Endothelial cell of umbilical vein (primary cell): Measurements from ENCODE around the gene ERLIN1. TPM values are rescaled to one million over a fixed set of nuclear protein-coding genes. Genes with fewer than 3 reads are reported as not detected.

Experiments
- BruUV-seq: library from RNA; stranded (reverse); fragments of 400-500 nt; replicated peaks from 2 replicates; lab custom pipeline; 2021; lab: Mats Ljungman, UMichigan
- CTCF ChIA-PET: fragments of 300-600, 350-600 bp; sonication (Branson Sonifier 250); formaldehyde crosslinking; loops from one replicate; lab custom pipeline; 2021; ENCODE audit warnings: antibody characterized with exemption, inconsistent platforms; lab: Charles Lee
- POLR2A ChIA-PET: fragments of 300-600, 350-600 bp; sonication (Branson Sonifier 250); formaldehyde crosslinking; loops from one replicate; lab custom pipeline; 2021; ENCODE audit warnings: antibody characterized with exemption, inconsistent platforms; lab: Charles Lee
- DNase-seq: peaks from one replicate; pipeline ENCODE4 v3.0.0-alpha.2; 2011; ENCODE audit warnings: low read depth, low spot score
- FAIRE-seq: peaks from 2 replicates; lab custom pipeline; 2011; peaks lifted over from hg19 to GRCh38; lab: Jason Lieb, UNC
- H2AFZ ChIP-seq: 2 replicates; pipeline ENCODE4 v1.6.0; 2012; ENCODE audit warnings: low read depth, low read length, control low read depth, inconsistent platforms
- H3K27ac ChIP-seq: 2 replicates; pipeline ENCODE4 v1.5.1; 2011; ENCODE audit warnings: low read depth, mild to moderate bottlenecking, control low read depth, low read length, moderate library complexity; ENCODE audit not compliant: insufficient read depth
- H3K27me3 ChIP-seq, 2 experiments: 2 replicates each; pipeline versions ENCODE4 v1.6.0 to v1.6.1; 2011; ENCODE audit warnings: low read length in 2 of 2, mixed read lengths in 1 of 2; ENCODE audit not compliant: control insufficient read depth in 2 of 2, insufficient read depth in 2 of 2
- H3K36me3 ChIP-seq, 2 experiments: 2 replicates in 1 of 2; 3 replicates in 1 of 2; pipeline ENCODE4 v1.5.1; 2011; ENCODE audit warnings: low read length in 2 of 2, mild to moderate bottlenecking in 1 of 2, moderate library complexity in 1 of 2; ENCODE audit not compliant: control insufficient read depth in 2 of 2, insufficient read depth in 2 of 2; ENCODE audit errors: extremely low read depth in 1 of 2
- H3K4me1 ChIP-seq: 3 replicates; pipeline ENCODE4 v1.5.1; 2011; ENCODE audit warnings: mild to moderate bottlenecking, low read length; ENCODE audit not compliant: control insufficient read depth, insufficient read depth; ENCODE audit errors: extremely low read depth
- H3K4me2 ChIP-seq: 2 replicates; pipeline ENCODE4 v1.6.1; 2011; ENCODE audit warnings: low read length, control low read depth, mixed read lengths; ENCODE audit not compliant: insufficient read depth
- H3K4me3 ChIP-seq, 3 experiments: fragments of 200-600 bp in 1 of 3; sonication (generic), shearing (Covaris generic) in 1 of 3; replicated peaks in 1 of 3; 2 replicates each; pipeline ENCODE4 v1.5.1; 2011 to 2016; ENCODE audit warnings: control low read depth in 3 of 3, low read length in 3 of 3, mild to moderate bottlenecking in 2 of 3, inconsistent platforms in 1 of 3, low read depth in 1 of 3, moderate library complexity in 1 of 3; ENCODE audit not compliant: insufficient read depth in 1 of 3
- H3K79me2 ChIP-seq: 2 replicates; pipeline ENCODE4 v1.6.0; 2012; ENCODE audit warnings: low read length, inconsistent platforms; ENCODE audit not compliant: control insufficient read depth, insufficient read depth
- H3K9ac ChIP-seq: replicated peaks from 2 replicates; pipeline ENCODE3; 2011; ENCODE audit warnings: low read length, control low read depth; ENCODE audit not compliant: insufficient read depth; ENCODE audit errors: extremely low read depth
- H3K9me1 ChIP-seq: replicated peaks from 3 replicates; pipeline ENCODE4 v1.6.0; 2011; ENCODE audit warnings: mild to moderate bottlenecking, low read length; ENCODE audit not compliant: control insufficient read depth, insufficient read depth; ENCODE audit errors: extremely low read depth
- H3K9me3 ChIP-seq: replicated peaks from 2 replicates; pipeline ENCODE4 v1.5.1; 2012; ENCODE audit warnings: low read length, inconsistent platforms; ENCODE audit not compliant: control insufficient read depth, insufficient read depth
- H4K20me1 ChIP-seq: replicated peaks from 2 replicates; pipeline ENCODE3; 2011; ENCODE audit warnings: mild to moderate bottlenecking, low read length; ENCODE audit not compliant: control insufficient read depth, insufficient read depth; ENCODE audit errors: extremely low read depth
- EZH2 ChIP-seq: IDR thresholded peaks from 2 replicates; pipeline ENCODE4 v1.6.1; 2012; ENCODE audit warnings: borderline replicate concordance, low read depth, mild to moderate bottlenecking, moderate library complexity, low read length, inconsistent platforms; ENCODE audit not compliant: severe bottlenecking
- FOS ChIP-seq: IDR thresholded peaks from 2 replicates; pipeline ENCODE4 v1.6.1; 2011; ENCODE audit warnings: mild to moderate bottlenecking, low read length, moderate library complexity, borderline replicate concordance; ENCODE audit not compliant: insufficient read depth
- GATA2 ChIP-seq: IDR thresholded peaks from 2 replicates; pipeline ENCODE4 v1.7.0; 2011; ENCODE audit warnings: low read depth, mild to moderate bottlenecking, moderate library complexity, mixed read lengths, low read length; ENCODE audit not compliant: insufficient read length, insufficient read depth
- JUN ChIP-seq: IDR thresholded peaks from 2 replicates; pipeline ENCODE4 v1.6.1; 2011; ENCODE audit warnings: borderline replicate concordance, low read depth; ENCODE audit not compliant: insufficient read length, insufficient read depth
- MYC ChIP-seq: IDR thresholded peaks from one replicate; pipeline ENCODE4 v1.6.1; 2011; ENCODE audit warnings: mild to moderate bottlenecking, low read depth, low read length
- POLR2A ChIP-seq: IDR thresholded peaks from 2 replicates; pipeline ENCODE4 v1.6.1; 2012; ENCODE audit warnings: low read depth, mild to moderate bottlenecking, control low read depth, low read length
- POLR2AphosphoS5 ChIP-seq: IDR thresholded peaks from 2 replicates; pipeline ENCODE4 v1.6.1; 2012; ENCODE audit warnings: low read depth, mild to moderate bottlenecking, control low read depth, low read length, moderate library complexity; ENCODE audit not compliant: insufficient read depth
- dilution Hi-C: fragments of 300-500 bp; cut with MboI; formaldehyde crosslinking; loops from one replicate; pipeline ENCODE4 v1.15.0; 2019; ENCODE audit warnings: low sequenced_read_pairs; ENCODE audit not compliant: extremely low pct_ligation_motif_present
- intact Hi-C: fragments of 100-400 bp; cut with micrococcal nuclease; formaldehyde crosslinking; loops from one replicate; pipeline ENCODE4 v1.10.0; 2022
- polyA plus RNA-seq, 4 experiments: library from polyadenylated mRNA; depleted of rRNA in 3 of 4; stranded (reverse) in 3 of 4; unstranded in 1 of 4; fragments of >200 nt; gene quantifications; 2 replicates each; pipeline versions ENCODE4 v1.2.1 to v1.2.3, GENCODE V29; 2011 to 2012; ENCODE audit warnings: missing spikeins in 1 of 4
- total RNA-seq: library from RNA; stranded (reverse); gene quantifications from 2 replicates; pipeline ENCODE4 v1.2.3, GENCODE V29; 2021
- TF ChIP-seq, protein P1 (sequence below), 2 donors: IDR thresholded peaks; 1 replicate in 1 of 2; 2 replicates in 1 of 2; pipeline ENCODE4 v1.5.1; 2011; ENCODE audit warnings: low read length in 2 of 2, mild to moderate bottlenecking in 2 of 2, moderate library complexity in 2 of 2, control low read depth in 1 of 2, inconsistent platforms in 1 of 2, low read depth in 1 of 2; ENCODE audit not compliant: insufficient read depth in 1 of 2; ENCODE audit errors: extremely low read depth in 1 of 2

Gene ERLIN1
- total and polyA plus RNA-seq, 2 donors (not counting 3 experiments of a cell fraction or from before 2014, with no cell fraction given) = 30.7 to 51.0 TPM

DNA sequence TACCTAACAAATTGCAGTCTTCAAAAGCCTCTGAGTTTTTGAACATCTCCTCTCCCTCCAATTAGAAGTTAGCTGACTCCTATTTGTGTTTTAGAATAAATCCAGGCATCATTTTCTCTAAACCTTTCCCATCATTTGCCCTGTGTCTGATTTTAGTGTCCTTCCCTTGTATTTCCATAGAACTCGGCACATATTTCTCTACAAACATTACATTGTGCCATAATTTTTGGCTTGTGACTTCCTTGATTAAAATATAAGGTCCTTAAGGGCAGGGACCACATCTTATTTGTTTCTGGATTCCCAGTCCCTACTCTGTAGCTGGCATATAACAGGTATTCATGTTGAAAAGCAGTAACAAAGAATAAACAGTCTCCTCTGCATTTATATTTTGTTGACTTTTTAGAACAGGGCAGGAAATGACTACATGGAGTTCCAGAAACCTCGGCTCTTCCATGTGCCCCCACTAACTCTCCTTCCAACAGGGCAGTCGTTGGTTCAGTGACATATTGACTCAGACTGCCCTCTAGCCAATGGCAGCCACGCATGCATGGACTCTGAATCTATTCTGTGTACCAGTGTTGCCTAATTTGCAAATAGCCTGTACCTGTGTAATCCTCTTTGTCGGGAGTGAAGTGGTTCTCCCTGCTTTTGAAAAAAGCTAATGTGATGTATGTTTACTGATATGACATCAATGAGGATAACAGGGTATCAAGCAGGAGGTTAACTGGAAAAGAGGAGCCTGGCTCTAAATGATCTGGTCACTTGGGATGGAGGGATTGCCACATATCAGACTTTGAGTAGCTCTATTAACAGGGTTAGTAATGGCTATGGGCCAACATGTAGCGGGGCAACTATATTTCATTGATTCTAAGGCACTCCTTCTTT lies 84.4 kb downstream of the ERLIN1 start:
- H3K79me2 ChIP-seq = no peaks in the 10 kb centered on the region
- peak overlapping the region; percentile 1 for H3K4me2 ChIP-seq
- TF ChIP-seq POLR2AphosphoS5 (no peak), MYC (no peak), FOS (peak; percentile 39), POLR2A (no peak), EZH2 (no peak)
- H3K36me3 ChIP-seq = no peaks in the 10 kb centered on the region
- intact Hi-C loops = no loop called here
- peak overlapping the region; percentile 73 for H2AFZ ChIP-seq
- H3K27ac ChIP-seq = peak overlapping the region; percentile 1
- no peaks in the 10 kb centered on the region for H3K9me3 ChIP-seq
- no peak overlapping the region for H3K9ac ChIP-seq
- ChIA-PET POLR2A (no interaction called here), CTCF (interaction anchor here (1.0 to 2.4 kb wide), 4 partner anchors 7 to 256 kb away, joined by 3 to 8 read pairs (median 4); no protein-coding TSS in a partner anchor)
- peaks cover 16% of the 10 kb centered on the region for H3K4me1 ChIP-seq
- H3K9me1 ChIP-seq = no peaks in the 10 kb centered on the region
- DNase-seq = peak; percentile 55
- BruUV-seq = no TSS peak
- H3K4me3 ChIP-seq = no peak overlapping the region
- dilution Hi-C loops = no loop called here
- FAIRE-seq = peak; percentile 37
- H3K27me3 ChIP-seq = peaks cover 0 to 3% of the 10 kb centered on the region in 2 experiments
- H4K20me1 ChIP-seq = no peaks in the 10 kb centered on the region

DNA sequence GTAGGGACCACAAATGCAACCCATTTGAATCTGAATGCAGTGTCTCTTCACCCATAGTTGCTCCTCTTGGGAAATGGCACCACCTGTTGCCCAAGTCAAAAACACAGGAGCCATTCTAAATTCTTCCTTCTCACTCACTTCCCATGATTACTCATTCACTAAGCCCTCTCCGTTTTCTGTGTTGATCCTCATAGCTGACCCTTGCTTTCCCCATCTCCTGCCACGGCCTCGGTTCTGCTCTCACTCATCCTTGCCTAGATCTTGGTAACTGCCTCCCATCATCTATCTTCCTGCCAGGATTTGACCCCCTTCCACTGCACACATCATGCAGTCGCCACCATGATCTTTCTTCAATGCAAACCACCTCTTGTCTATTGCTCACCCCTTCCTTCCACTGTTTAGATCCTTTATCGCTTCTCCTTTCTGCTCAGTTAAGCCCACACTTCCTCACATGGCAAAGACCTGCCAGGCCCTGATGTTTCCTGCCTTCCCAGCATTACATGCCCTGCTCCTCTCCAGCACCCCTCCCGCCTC lies 85.1 kb downstream of the ERLIN1 start:
- H3K4me3 ChIP-seq = no peak overlapping the region
- H3K27me3 ChIP-seq = peaks cover 0 to 3% of the 10 kb centered on the region in 2 experiments
- peak overlapping the region; percentile 1 for H3K27ac ChIP-seq
- CTCF ChIA-PET = interaction anchor here (1.0 to 2.4 kb wide), 4 partner anchors 8 to 255 kb away, joined by 3 to 8 read pairs (median 4); no protein-coding TSS in a partner anchor
- H3K4me2 ChIP-seq = peak overlapping the region; percentile 1
- peak; percentile 38 for FAIRE-seq
- POLR2A ChIA-PET = no interaction called here
- no peaks in the 10 kb centered on the region for H4K20me1 ChIP-seq
- peak; percentile 70 for DNase-seq
- peaks cover 16% of the 10 kb centered on the region for H3K4me1 ChIP-seq
- dilution Hi-C loops = no loop called here
- H3K9me3 ChIP-seq = no peaks in the 10 kb centered on the region
- TF ChIP-seq GATA2 (peak; percentile 68), JUN (no peak), EZH2 (no peak), FOS (peak; percentile 45)
- TF ChIP-seq, protein P1, sequence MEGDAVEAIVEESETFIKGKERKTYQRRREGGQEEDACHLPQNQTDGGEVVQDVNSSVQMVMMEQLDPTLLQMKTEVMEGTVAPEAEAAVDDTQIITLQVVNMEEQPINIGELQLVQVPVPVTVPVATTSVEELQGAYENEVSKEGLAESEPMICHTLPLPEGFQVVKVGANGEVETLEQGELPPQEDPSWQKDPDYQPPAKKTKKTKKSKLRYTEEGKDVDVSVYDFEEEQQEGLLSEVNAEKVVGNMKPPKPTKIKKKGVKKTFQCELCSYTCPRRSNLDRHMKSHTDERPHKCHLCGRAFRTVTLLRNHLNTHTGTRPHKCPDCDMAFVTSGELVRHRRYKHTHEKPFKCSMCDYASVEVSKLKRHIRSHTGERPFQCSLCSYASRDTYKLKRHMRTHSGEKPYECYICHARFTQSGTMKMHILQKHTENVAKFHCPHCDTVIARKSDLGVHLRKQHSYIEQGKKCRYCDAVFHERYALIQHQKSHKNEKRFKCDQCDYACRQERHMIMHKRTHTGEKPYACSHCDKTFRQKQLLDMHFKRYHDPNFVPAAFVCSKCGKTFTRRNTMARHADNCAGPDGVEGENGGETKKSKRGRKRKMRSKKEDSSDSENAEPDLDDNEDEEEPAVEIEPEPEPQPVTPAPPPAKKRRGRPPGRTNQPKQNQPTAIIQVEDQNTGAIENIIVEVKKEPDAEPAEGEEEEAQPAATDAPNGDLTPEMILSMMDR (IDR thresholded peaks at IDR 0.05; ENCODE audit: extremely low read depth in 1 of 2, insufficient read depth in 1 of 2, low read depth in 1 of 2, low read length in 2 of 2) = peak; percentile 13 to 25
- no peak overlapping the region for H3K9ac ChIP-seq
- peak overlapping the region; percentile 73 for H2AFZ ChIP-seq
- intact Hi-C loops = loop anchor here (1.0 kb wide), 1 partner anchor 254 kb away; no protein-coding TSS in a partner anchor
- no peaks in the 10 kb centered on the region for H3K9me1 ChIP-seq
- no peaks in the 10 kb centered on the region for H3K79me2 ChIP-seq
- H3K36me3 ChIP-seq = no peaks in the 10 kb centered on the region
- BruUV-seq = no TSS peak
